ENCODE results near the gene OPA1.

DNA sequence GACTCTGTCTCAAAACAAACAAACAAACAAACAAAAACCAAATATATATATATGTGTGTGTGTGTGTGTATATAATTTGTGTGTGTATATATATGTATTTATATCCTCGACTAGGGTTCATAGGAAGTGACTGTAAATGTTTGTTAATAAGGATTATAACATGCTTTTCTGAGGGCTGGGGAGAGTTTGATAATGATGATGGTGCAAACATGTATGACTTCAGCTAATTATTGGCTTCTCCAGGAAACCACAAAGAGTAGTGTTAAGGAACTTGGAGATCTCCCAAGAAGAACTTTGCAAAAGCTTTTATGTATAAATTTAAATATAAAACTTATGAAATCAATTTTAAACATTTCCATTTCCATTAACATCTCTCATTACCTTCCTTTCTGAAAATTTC lies 3.9 kb upstream of the OPA1 start:
- TF ChIP-seq GATA2 (IDR thresholded peaks at IDR 0.05; ENCODE audit: low read depth, low read length) = no peak
- TF ChIP-seq GATA3 (IDR thresholded peaks at IDR 0.05; ENCODE audit: low read depth, low read length) = no peak
